ENCODE measurements around the gene EXOC6B.

Gene EXOC6B

GRCh38 chr2:72414137-72414760 is 411.6 kb downstream of the EXOC6B start:
- no peak overlapping the region for H3K4me3 ChIP-seq (ENCODE audit: low read length)

GRCh38 chr2:72413716-72414115 is 412.1 kb downstream of the EXOC6B start:
- no peaks in the 10 kb centered on the region for H3F3A ChIP-seq (ENCODE audit: insufficient read depth, low read length)
- DNase-seq, result no peak
- no peaks in the 10 kb centered on the region for H3K79me2 ChIP-seq (ENCODE audit: low read length)
- no peaks in the 10 kb centered on the region for H3K27me3 ChIP-seq (replicated peaks; ENCODE audit: insufficient read depth, low read length)
- no peak overlapping the region for H3K4me2 ChIP-seq (ENCODE audit: low read depth, low read length)
- no peak overlapping the region for H2AFZ ChIP-seq (ENCODE audit: low read length)
- H3K27ac ChIP-seq (ENCODE audit: low read length), result no peak overlapping the region
- TF ChIP-seq CTCF (IDR thresholded peaks at IDR 0.05; ENCODE audit: low read length), result no peak
- no peak for TF ChIP-seq EZH2 (optimal IDR thresholded peaks at IDR 0.05; ENCODE audit: low read depth, low read length)
- no peak for TF ChIP-seq EZH2phosphoT487 (IDR thresholded peaks at IDR 0.05; ENCODE audit: low read length)
- H3K4me3 ChIP-seq (ENCODE audit: low read length), result no peak overlapping the region
- no peaks in the 10 kb centered on the region for H3K36me3 ChIP-seq (replicated peaks; ENCODE audit: insufficient read depth, low read length)
- H4K20me1 ChIP-seq (ENCODE audit: insufficient read depth, low read length), result no peaks in the 10 kb centered on the region
- H3K9me2 ChIP-seq (replicated peaks; ENCODE audit: insufficient read depth, low read length), result no peaks in the 10 kb centered on the region
- no peaks in the 10 kb centered on the region for H3K9me3 ChIP-seq (replicated peaks; ENCODE audit: insufficient read depth, low read length)
- H3K9ac ChIP-seq (ENCODE audit: low read length), result no peak overlapping the region
- no peaks in the 10 kb centered on the region for H3K4me1 ChIP-seq (ENCODE audit: low read length)

More at GRCh38 chr2:72414137-72414760, 411.6 kb downstream of the EXOC6B start:
- Histone ChIP-seq H4K20me1 (ENCODE audit: insufficient read depth, low read length) (no peaks in the 10 kb centered on the region), H3K27me3 (replicated peaks; ENCODE audit: insufficient read depth, low read length) (no peaks in the 10 kb centered on the region), H3K27ac (ENCODE audit: low read length) (no peak overlapping the region), H3K79me2 (ENCODE audit: low read length) (no peaks in the 10 kb centered on the region), H3K4me1 (ENCODE audit: low read length) (no peaks in the 10 kb centered on the region), H2AFZ (ENCODE audit: low read length) (no peak overlapping the region), H3F3A (ENCODE audit: insufficient read depth, low read length) (no peaks in the 10 kb centered on the region), H3K9ac (ENCODE audit: low read length) (no peak overlapping the region), H3K9me2 (replicated peaks; ENCODE audit: insufficient read depth, low read length) (no peaks in the 10 kb centered on the region), H3K36me3 (replicated peaks; ENCODE audit: insufficient read depth, low read length) (no peaks in the 10 kb centered on the region), H3K4me2 (ENCODE audit: low read depth, low read length) (no peak overlapping the region), H3K9me3 (replicated peaks; ENCODE audit: insufficient read depth, low read length) (no peaks in the 10 kb centered on the region)
- DNase-seq, result no peak
- no peak for TF ChIP-seq CTCF (IDR thresholded peaks at IDR 0.05; ENCODE audit: low read length)
- no peak for TF ChIP-seq EZH2 (optimal IDR thresholded peaks at IDR 0.05; ENCODE audit: low read depth, low read length)
- TF ChIP-seq EZH2phosphoT487 (IDR thresholded peaks at IDR 0.05; ENCODE audit: low read length), result no peak

DNA sequence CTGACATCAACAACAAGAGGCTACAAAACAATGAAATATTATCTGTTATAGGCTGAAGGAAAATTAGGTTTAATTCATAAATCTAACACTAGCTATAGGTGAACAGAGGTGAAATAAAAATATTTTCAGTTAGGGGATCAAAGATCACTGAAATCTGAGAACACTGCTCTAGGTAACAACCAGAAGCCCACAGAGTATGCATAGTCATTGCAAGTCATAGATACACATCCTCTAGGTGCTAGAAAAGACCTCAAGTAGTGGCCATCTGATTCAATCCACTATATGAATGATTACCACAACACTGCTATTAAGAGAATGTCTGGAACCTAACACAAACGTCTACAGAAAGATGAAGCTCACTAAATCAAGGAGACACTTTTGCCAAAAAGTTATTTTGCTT is 413.6 kb downstream of the EXOC6B start:
- TF ChIP-seq EZH2 (optimal IDR thresholded peaks at IDR 0.05; ENCODE audit: low read depth, low read length) (no peak), EZH2phosphoT487 (IDR thresholded peaks at IDR 0.05; ENCODE audit: low read length) (no peak), CTCF (IDR thresholded peaks at IDR 0.05; ENCODE audit: low read length) (no peak)
- Histone ChIP-seq H4K20me1 (ENCODE audit: insufficient read depth, low read length) (no peaks in the 10 kb centered on the region), H3K27me3 (replicated peaks; ENCODE audit: insufficient read depth, low read length) (no peaks in the 10 kb centered on the region), H3K27ac (ENCODE audit: low read length) (no peak overlapping the region), H3K4me1 (ENCODE audit: low read length) (no peaks in the 10 kb centered on the region), H3K79me2 (ENCODE audit: low read length) (no peaks in the 10 kb centered on the region), H3K4me3 (ENCODE audit: low read length) (no peak overlapping the region), H3K9me2 (replicated peaks; ENCODE audit: insufficient read depth, low read length) (no peaks in the 10 kb centered on the region), H3K9ac (ENCODE audit: low read length) (no peak overlapping the region), H2AFZ (ENCODE audit: low read length) (no peak overlapping the region), H3K4me2 (ENCODE audit: low read depth, low read length) (no peak overlapping the region), H3K36me3 (replicated peaks; ENCODE audit: insufficient read depth, low read length) (no peaks in the 10 kb centered on the region), H3K9me3 (replicated peaks; ENCODE audit: insufficient read depth, low read length) (no peaks in the 10 kb centered on the region), H3F3A (ENCODE audit: insufficient read depth, low read length) (no peaks in the 10 kb centered on the region)
- no peak for DNase-seq

All from MM.1S (cell line).